BE2C (cell line): ENCODE measurements around the gene ZNF726.
"Not testable (repeated sequence)": the region's sequence is repeated elsewhere in the genome, so short reads cannot be mapped to it uniquely, and the experiment has no call there.

Experiments used
- DNase-seq: peaks from one replicate; pipeline ENCODE4 v3.0.0-alpha.2; 2020
- H3K27me3 ChIP-seq: fragments of 250-450 bp; sonication (Bioruptor Pico); 2 replicates; pipeline ENCODE4 v1.5.1; 2020; ENCODE audit warnings: mild to moderate bottlenecking
- H3K36me3 ChIP-seq: fragments of 250-450 bp; sonication (Bioruptor Pico); 2 replicates; pipeline ENCODE4 v1.5.1; 2020; ENCODE audit warnings: mild to moderate bottlenecking
- H3K4me1 ChIP-seq: fragments of 250-450 bp; sonication (Bioruptor Pico); 2 replicates; pipeline ENCODE4 v1.5.1; 2020
- H3K4me3 ChIP-seq: 2 replicates; pipeline ENCODE4 v1.5.1; 2011; ENCODE audit warnings: low read depth, low read length
- H3K9me3 ChIP-seq: fragments of 250-450 bp; sonication (Bioruptor Pico); 2 replicates; pipeline ENCODE4 v1.5.1; 2020
- CTCF ChIP-seq: IDR thresholded peaks from 2 replicates; pipeline ENCODE4 v1.5.1; 2012; ENCODE audit warnings: mild to moderate bottlenecking, low read depth, low read length

Gene ZNF726

GRCh38 chr19:23917856-23918255, 3.2 kb downstream of the ZNF726 start:
- Histone ChIP-seq H3K9me3 (no peaks in the 10 kb centered on the region), H3K4me3 (no peak overlapping the region)
- TF ChIP-seq CTCF, result no peak

GRCh38 chr19:23925285-23925684, 10.6 kb downstream of the ZNF726 start:
- H3K36me3 ChIP-seq, result peaks cover 19% of the 10 kb centered on the region
- H3K27me3 ChIP-seq, result no peaks in the 10 kb centered on the region
- H3K9me3 ChIP-seq, result no peaks in the 10 kb centered on the region
- DNase-seq, result no peak
- TF ChIP-seq CTCF, result no peak
- H3K4me3 ChIP-seq, result no peak overlapping the region
- H3K4me1 ChIP-seq, result no peaks in the 10 kb centered on the region

More at GRCh38 chr19:23917856-23918255, 3.2 kb downstream of the ZNF726 start:
- peaks cover 20% of the 10 kb centered on the region for H3K36me3 ChIP-seq
- DNase-seq, result no peak
- H3K27me3 ChIP-seq, result no peaks in the 10 kb centered on the region
- no peaks in the 10 kb centered on the region for H3K4me1 ChIP-seq

GRCh38 chr19:23932878-23933277, 18.2 kb downstream of the ZNF726 start:
- no peak for DNase-seq
- H3K4me1 ChIP-seq, result no peaks in the 10 kb centered on the region
- peaks cover 5% of the 10 kb centered on the region; the same call in 1 of the 2 replicates for H3K9me3 ChIP-seq
- no peaks in the 10 kb centered on the region for H3K36me3 ChIP-seq
- TF ChIP-seq CTCF, result no peak
- no peaks in the 10 kb centered on the region for H3K27me3 ChIP-seq
- no peak overlapping the region for H3K4me3 ChIP-seq

- H3K4me3 ChIP-seq, H3K27me3 ChIP-seq, DNase-seq, H3K4me1 ChIP-seq, H3K9me3 ChIP-seq, H3K36me3 ChIP-seq: not testable (repeated sequence)
Observed at GRCh38 chr19:23937031-23937430, 22.3 kb downstream of the ZNF726 start.

- H3K4me3 ChIP-seq, result no peak overlapping the region
- H3K4me1 ChIP-seq, result no peaks in the 10 kb centered on the region
- H3K9me3 ChIP-seq, result no peaks in the 10 kb centered on the region
- no peak for DNase-seq
- TF ChIP-seq CTCF, result no peak
- H3K27me3 ChIP-seq, result no peaks in the 10 kb centered on the region
- H3K36me3 ChIP-seq, result no peaks in the 10 kb centered on the region
Observed at GRCh38 chr19:23943411-23943810, 28.7 kb downstream of the ZNF726 start.

- no peaks in the 10 kb centered on the region for H3K9me3 ChIP-seq
- TF ChIP-seq CTCF, result no peak
- H3K27me3 ChIP-seq, result no peaks in the 10 kb centered on the region
- DNase-seq, result no peak
- H3K4me3 ChIP-seq, result no peak overlapping the region
- H3K36me3 ChIP-seq, result no peaks in the 10 kb centered on the region
- H3K4me1 ChIP-seq, result no peaks in the 10 kb centered on the region
Observed at GRCh38 chr19:23946569-23946968, 31.9 kb downstream of the ZNF726 start.

GRCh38 chr19:23949611-23950010, 34.9 kb downstream of the ZNF726 start:
- no peaks in the 10 kb centered on the region for H3K9me3 ChIP-seq
- DNase-seq, result no peak

More at GRCh38 chr19:23949611-23950010, 34.9 kb downstream of the ZNF726 start:
- TF ChIP-seq CTCF, result no peak
- Histone ChIP-seq H3K27me3 (no peaks in the 10 kb centered on the region), H3K4me3 (no peak overlapping the region), H3K36me3 (no peaks in the 10 kb centered on the region), H3K4me1 (no peaks in the 10 kb centered on the region)
